HepG2 (cell line): ENCODE data around the gene KATNA1. TPM values are rescaled to one million over a fixed set of nuclear protein-coding genes. Genes with fewer than 3 reads are reported as not detected.

Source experiments
- ARID4A ChIP-seq: sonication (generic); formaldehyde crosslinking; IDR thresholded peaks from 2 replicates; pipeline ENCODE4 v1.5.0; 2020; ENCODE audit warnings: mild to moderate bottlenecking, missing genetic modification reagents, borderline replicate concordance
- CBFB ChIP-seq: sonication (generic); formaldehyde crosslinking; IDR thresholded peaks from 2 replicates; pipeline ENCODE4 v1.4.0; 2020; ENCODE audit warnings: missing genetic modification reagents
- CEBPG ChIP-seq: IDR thresholded peaks from 2 replicates; pipeline ENCODE4 v1.6.1; 2016
- FOXO4 ChIP-seq: sonication (generic); formaldehyde crosslinking; conservative IDR thresholded peaks from 2 replicates; pipeline ENCODE4 v1.8.1; 2023; ENCODE audit warnings: missing genetic modification reagents
- GMEB1 ChIP-seq: sonication (generic); formaldehyde crosslinking; IDR thresholded peaks from 2 replicates; pipeline ENCODE4 v1.5.1; 2020; ENCODE audit warnings: missing genetic modification reagents, mild to moderate bottlenecking, borderline replicate concordance
- KLF12 ChIP-seq: sonication (generic); formaldehyde crosslinking; IDR thresholded peaks from 2 replicates; pipeline ENCODE4 v1.4.0; 2020; ENCODE audit warnings: missing genetic modification reagents, borderline replicate concordance
- MZF1 ChIP-seq: sonication (generic); formaldehyde crosslinking; IDR thresholded peaks from 2 replicates; pipeline ENCODE4 v1.8.1; 2023; ENCODE audit warnings: mild to moderate bottlenecking, missing genetic modification reagents, borderline replicate concordance
- NFE2L2 ChIP-seq: fragments of 150-350 bp; IDR thresholded peaks from 2 replicates; pipeline ENCODE4 v1.6.1; 2014; ENCODE audit warnings: low read length
- NFYC ChIP-seq: IDR thresholded peaks from 2 replicates; pipeline ENCODE4 v1.6.1; 2016; ENCODE audit warnings: missing genetic modification reagents, missing compliant biosample characterization
- RAD51 ChIP-seq: fragments of 450-650 bp; IDR thresholded peaks from 2 replicates; pipeline ENCODE4 v1.6.1; 2016; ENCODE audit warnings: borderline replicate concordance
- REXO4 ChIP-seq: sonication (generic); formaldehyde crosslinking; IDR thresholded peaks from 2 replicates; pipeline ENCODE4 v1.8.0; 2022; ENCODE audit warnings: missing genetic modification reagents, mild to moderate bottlenecking, borderline replicate concordance
- RFX5 ChIP-seq: IDR thresholded peaks from 2 replicates; pipeline ENCODE4 v1.6.1; 2011; ENCODE audit warnings: low read depth, low read length, improper control_type of control experiment
- SMARCC2 ChIP-seq: fragments of 450-650 bp; IDR thresholded peaks from 2 replicates; pipeline ENCODE4 v1.6.1; 2017; ENCODE audit warnings: antibody characterized with exemption, mild to moderate bottlenecking
- TRIM22 ChIP-seq: fragments of 450-650 bp; IDR thresholded peaks from 2 replicates; pipeline ENCODE4 v1.6.1; 2017
- XBP1 ChIP-seq: sonication (generic); formaldehyde crosslinking; IDR thresholded peaks from 2 replicates; pipeline ENCODE4 v1.5.0; 2020; ENCODE audit warnings: missing genetic modification reagents
- ZBTB7A ChIP-seq: sonication (generic); formaldehyde crosslinking; IDR thresholded peaks from 2 replicates; pipeline ENCODE4 v1.8.0; 2022; ENCODE audit warnings: mild to moderate bottlenecking, missing genetic modification reagents
- ZBTB7B ChIP-seq: sonication (generic); formaldehyde crosslinking; IDR thresholded peaks from 2 replicates; pipeline ENCODE4 v1.4.0; 2020; ENCODE audit warnings: missing genetic modification reagents
- ZNF143 ChIP-seq: sonication (generic); formaldehyde crosslinking; IDR thresholded peaks from 2 replicates; pipeline ENCODE4 v1.4.0; 2020; ENCODE audit warnings: missing genetic modification reagents
- ZNF232 ChIP-seq: sonication (generic); formaldehyde crosslinking; IDR thresholded peaks from 2 replicates; pipeline ENCODE4 v1.4.0; 2020; ENCODE audit warnings: missing genetic modification reagents, borderline replicate concordance
- ZNF747 ChIP-seq: sonication (generic); formaldehyde crosslinking; IDR thresholded peaks from 2 replicates; pipeline ENCODE4 v1.8.1; 2023; ENCODE audit warnings: missing genetic modification reagents, mild to moderate bottlenecking, borderline replicate concordance
- polyA plus RNA-seq, 8 experiments: library from polyadenylated mRNA; depleted of rRNA in 3 of 8; stranded (reverse) in 7 of 8; unstranded in 1 of 8; fragments of >200 nt; fragmentation: Illumina TruSeq in 4 of 8; extraction: Trizol in 4 of 8; gene quantifications; 2 replicates each; pipeline versions ENCODE4 v1.2.1 to v1.2.3, GENCODE V29; 2011 to 2016; ENCODE audit warnings: low read depth in 4 of 8, missing spikeins in 1 of 8, mixed read lengths in 1 of 8; ENCODE audit not compliant: insufficient read depth in 1 of 8
- total RNA-seq, 5 experiments: library from RNA; depleted of rRNA; stranded (reverse); fragments of >200 nt; fragmentation: Illumina TruSeq; extraction: Trizol; gene quantifications; 2 replicates each; pipeline ENCODE4 v1.2.3, GENCODE V29; 2016; ENCODE audit warnings: low read depth in 1 of 5

The KATNA1 gene
- total and polyA plus RNA-seq, 2 of the 13 experiments (the other 11 are each of a cell fraction or from before 2014, with no cell fraction given), result 14.8 to 25.3 TPM

GRCh38 chr6:149545754-149546471, 102.6 kb downstream of the KATNA1 start, which contains the start of gene PPIL4 (continued):
- peak; percentile 98 for TF ChIP-seq ARID4A (CRISPR knock-in tag)
- TF ChIP-seq XBP1, result 0 out of 2 replicates have a peak, but pooled peaks have one; percentile 32
- TF ChIP-seq RAD51, result no peak
- TF ChIP-seq SMARCC2, result peak; percentile 47; the same call in 1 of the 2 replicates
- TF ChIP-seq KLF12 (CRISPR knock-in tag), result peak; percentile 89
- peak; percentile 100 for TF ChIP-seq GMEB1 (CRISPR knock-in tag)
- TF ChIP-seq CBFB (CRISPR knock-in tag), result peak; percentile 95
- TF ChIP-seq FOXO4 (CRISPR knock-in tag), result no peak
- peak; percentile 65 for TF ChIP-seq NFYC (CRISPR knock-in tag)
- 0 out of 2 replicates have a peak, but pooled peaks have one; percentile 39 for TF ChIP-seq ZNF232 (CRISPR knock-in tag)
- TF ChIP-seq NFE2L2, result no peak
- no peak for TF ChIP-seq TRIM22
- TF ChIP-seq ZBTB7A (CRISPR knock-in tag), result no peak; the same call in 1 of the 2 replicates
- peak; percentile 17; the same call in 1 of the 2 replicates for TF ChIP-seq ZBTB7B (CRISPR knock-in tag)
- TF ChIP-seq CEBPG (CRISPR knock-in tag), result peak; percentile 80
- 0 out of 2 replicates have a peak, but pooled peaks have one; percentile 5 for TF ChIP-seq MZF1
- TF ChIP-seq RFX5, result no peak; the same call in 1 of the 2 replicates
- no peak for TF ChIP-seq REXO4
- TF ChIP-seq ZNF747, result peak; percentile 85; the same call in 1 of the 2 replicates
- TF ChIP-seq ZNF143 (CRISPR knock-in tag), result peak; percentile 62
